Measurements from ENCODE around the gene DAB2IP.

DAB2IP gene

GRCh38 chr9:121823451-121824169 is 172.2 kb downstream of the DAB2IP start:
- no peak overlapping the region for H3K4me3 ChIP-seq (ENCODE audit: low read length)
- no peak for TF ChIP-seq CTCF (conservative IDR thresholded peaks at IDR 0.05; ENCODE audit: low read length)
- no peak for DNase-seq (ENCODE audit: low read depth)

DNA sequence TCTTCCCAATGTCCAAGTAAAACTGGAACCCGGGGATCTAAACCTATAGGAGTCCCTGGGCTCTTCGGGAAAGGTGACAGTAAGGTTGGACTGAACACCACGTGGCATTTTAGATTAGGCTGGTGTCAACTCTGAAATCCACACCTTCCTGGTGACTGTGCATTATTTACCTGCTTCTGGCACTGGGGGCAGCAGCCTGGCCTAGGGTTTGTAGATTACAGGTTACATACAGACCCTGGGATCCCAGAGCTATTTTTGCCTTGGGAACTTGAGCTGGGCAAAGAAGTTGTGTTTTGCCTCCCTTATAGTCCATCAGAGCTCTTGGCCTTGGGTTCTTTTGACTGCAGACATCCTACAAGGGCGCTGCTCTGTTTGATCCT is 173.2 kb downstream of the DAB2IP start:
- no peak for DNase-seq (ENCODE audit: low read depth)
- no peak for TF ChIP-seq CTCF (conservative IDR thresholded peaks at IDR 0.05; ENCODE audit: low read length)
- H3K4me3 ChIP-seq (ENCODE audit: low read length) = no peak overlapping the region

- no peak for TF ChIP-seq CTCF (conservative IDR thresholded peaks at IDR 0.05; ENCODE audit: low read length)
- DNase-seq (ENCODE audit: low read depth) = peak; percentile 23
- H3K4me3 ChIP-seq (ENCODE audit: low read length) = no peak overlapping the region
Measured at GRCh38 chr9:121825031-121825691, 173.7 kb downstream of the DAB2IP start.

DNA sequence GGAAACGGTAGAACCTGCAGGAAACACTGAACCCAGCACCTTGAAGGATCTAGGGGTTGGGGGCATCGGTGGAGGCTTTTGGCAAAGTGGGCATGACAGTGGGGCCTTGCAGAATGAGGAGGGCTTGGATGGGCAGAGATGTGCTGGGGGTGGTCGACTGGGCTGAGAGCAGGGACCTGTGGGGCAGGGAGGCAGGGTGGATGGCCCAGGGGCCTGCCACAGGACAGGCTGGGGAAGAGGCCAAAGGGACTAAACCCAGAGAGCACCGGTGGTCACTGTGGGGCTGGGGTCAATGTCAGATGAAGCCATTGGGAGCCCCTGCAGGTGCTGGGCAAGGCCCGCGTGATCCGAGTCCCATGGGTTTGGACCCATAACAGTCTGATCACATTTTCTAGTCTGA is 175.3 kb downstream of the DAB2IP start:
- no peak for DNase-seq (ENCODE audit: low read depth)

GRCh38 chr9:121827251-121827967 is 176.0 kb downstream of the DAB2IP start:
- DNase-seq (ENCODE audit: low read depth) = no peak
- no peak for TF ChIP-seq CTCF (conservative IDR thresholded peaks at IDR 0.05; ENCODE audit: low read length)

More for the DNA sequence above, 175.3 kb downstream of the DAB2IP start:
- H3K4me3 ChIP-seq (ENCODE audit: low read length) = no peak overlapping the region
- no peak for TF ChIP-seq CTCF (conservative IDR thresholded peaks at IDR 0.05; ENCODE audit: low read length)

DNA sequence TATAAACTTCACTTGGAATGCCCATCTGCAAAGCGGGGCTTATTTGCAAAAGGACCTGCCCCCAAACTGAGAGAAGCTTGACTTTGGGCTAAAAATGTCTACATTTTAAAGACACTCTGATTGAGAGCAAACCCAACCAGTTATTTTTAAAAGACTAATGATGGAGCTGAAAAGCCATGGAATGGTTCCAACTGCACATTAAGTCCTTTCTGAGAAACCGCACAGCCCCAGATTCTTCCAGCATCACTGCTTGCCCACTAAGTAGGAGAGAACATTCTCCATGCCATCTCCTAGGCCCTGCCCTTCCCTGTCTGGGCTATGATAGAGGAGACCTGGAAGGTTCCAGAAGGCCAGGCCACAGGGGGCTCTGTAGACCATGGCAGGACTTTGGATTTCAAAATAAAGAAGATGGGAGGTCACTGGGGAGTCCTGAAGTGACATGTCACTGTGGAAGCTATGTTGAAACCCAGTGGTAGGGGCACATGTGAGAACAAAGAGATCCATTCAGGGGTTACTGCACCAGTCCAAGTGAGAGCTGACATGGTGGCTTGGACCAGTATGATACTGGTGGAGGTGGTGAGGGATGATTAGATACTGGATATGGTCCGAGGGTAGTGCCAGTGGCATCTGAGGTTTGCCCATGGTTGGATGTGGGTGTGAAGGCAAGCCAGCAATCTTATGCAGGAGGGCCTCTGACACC is 179.2 kb downstream of the DAB2IP start:
- H3K4me3 ChIP-seq (ENCODE audit: low read length) = no peak overlapping the region
- no peak for DNase-seq (ENCODE audit: low read depth)
- no peak for TF ChIP-seq CTCF (conservative IDR thresholded peaks at IDR 0.05; ENCODE audit: low read length)

More at GRCh38 chr9:121827251-121827967, 176.0 kb downstream of the DAB2IP start:
- H3K4me3 ChIP-seq (ENCODE audit: low read length) = no peak overlapping the region
